ENCODE measurements around the gene TBL3. TPM values are rescaled to one million over a fixed set of nuclear protein-coding genes. Genes with fewer than 3 reads are reported as not detected.
"Not testable (repeated sequence)": the region's sequence is repeated elsewhere in the genome, so short reads cannot be mapped to it uniquely, and the experiment has no call there.

TBL3 gene
- total RNA-seq, 1 donor from 2014 or later = 46.1 TPM

DNA sequence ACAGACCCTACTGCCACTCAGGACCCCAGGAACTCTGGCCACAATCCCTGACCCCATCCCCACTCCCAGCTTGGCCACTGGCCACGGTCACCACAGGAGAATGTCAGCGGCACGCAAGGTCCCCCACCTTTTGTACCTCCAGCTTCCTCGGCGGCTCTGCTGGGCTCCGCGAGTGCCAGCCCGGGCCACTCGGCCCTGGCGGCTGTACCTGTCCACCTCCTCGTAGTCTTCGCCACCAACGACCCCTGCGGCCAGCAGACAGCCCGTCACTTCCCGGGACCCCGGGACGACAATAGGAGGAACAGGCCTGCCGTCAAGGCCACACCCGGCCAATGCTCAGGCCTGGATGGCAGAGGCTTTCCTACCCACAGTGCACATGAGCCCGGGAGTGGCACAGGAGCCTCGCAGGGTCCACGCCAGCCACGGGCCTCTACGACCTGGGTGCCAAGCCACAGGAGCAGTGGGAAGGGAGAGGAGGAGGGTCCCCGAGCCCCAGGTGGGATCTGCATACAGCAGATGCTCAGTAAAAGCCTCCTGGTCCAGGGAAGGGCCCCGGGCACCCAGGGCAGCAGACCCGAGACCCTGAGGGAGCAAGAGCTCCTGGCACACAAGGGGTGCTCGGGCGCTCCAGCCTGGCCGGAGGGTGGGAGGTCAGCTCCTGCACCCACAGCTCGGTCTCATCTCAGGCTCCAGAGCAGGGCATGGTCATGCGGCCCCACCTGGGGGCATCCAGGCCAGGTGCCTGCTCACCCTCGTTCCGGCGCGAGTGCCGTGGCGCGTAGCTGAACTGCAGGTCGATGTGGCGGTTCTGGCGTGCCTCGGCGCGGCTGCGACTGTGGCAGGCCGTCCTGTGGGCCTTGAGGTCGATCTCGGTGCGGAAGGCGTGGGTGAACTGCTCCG is 29.9 kb downstream of the TBL3 start:
- no peak for DNase-seq

DNA sequence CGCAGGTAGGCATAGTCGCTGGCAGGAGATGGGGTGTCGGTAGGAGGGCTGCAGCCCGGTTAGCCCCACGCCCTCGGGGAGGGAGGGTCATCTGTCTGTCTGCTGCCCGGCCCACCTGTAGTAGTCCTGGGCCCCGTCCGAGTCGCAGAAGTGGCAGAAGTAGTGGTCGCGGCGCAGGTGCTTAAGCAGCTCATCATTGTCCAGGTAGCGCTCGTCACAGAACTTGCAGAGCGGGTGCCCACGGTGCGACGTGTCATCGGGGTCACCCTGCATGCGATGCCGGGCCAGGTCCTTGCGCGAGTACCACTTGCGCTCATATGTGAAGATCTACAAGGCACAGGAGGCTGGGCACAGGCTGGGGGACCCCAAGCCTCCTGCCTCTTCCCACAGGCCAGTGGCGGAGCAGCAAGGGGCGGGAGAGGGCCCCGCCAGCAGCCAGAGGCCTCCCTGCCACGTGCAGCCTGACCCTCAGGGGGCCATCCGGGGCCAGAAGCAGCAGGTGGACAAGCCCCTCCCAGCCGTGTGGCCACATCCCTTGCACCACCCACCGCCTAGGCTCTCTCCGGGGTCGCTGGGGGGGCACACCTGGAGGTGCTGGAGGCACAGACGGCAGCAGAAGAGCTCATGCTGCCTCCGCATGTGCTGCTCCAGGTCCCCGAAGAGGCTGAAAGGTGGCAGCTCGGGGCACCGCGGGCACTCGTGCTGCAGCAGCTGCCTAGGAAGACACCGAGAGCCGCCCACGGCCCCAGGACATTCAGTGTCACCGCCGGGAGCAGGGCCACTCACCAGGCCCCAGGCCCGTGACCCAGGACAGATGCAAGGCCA is 30.8 kb downstream of the TBL3 start:
- no peak for DNase-seq

DNA sequence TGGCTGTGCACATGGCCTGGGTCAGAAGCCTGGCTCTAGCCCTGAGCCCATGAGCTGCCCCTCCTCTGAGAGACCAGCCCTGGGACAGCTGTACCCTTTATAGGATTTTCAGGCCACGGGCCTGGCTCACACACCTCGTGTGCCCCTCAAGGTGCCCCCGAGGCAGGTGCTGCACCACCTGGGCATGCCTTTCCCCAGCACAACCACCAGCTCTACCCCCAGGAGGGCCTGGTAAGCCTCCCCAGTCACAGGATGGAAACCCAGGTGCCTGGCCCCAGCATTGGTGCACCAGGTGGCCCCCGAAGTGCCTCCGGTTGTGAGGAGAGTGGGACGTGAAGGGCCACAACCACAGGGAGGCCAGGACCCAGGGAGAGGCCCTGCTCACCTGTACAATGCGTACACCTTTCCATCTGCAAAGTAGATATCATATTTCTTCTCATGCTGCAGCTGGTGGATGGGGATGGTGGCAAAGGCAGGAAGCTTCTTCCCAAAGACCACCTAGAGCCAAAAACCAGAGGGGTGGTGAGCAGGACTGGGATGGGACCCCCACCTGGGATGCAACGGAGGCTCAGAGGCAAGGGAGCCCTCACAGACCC is 31.5 kb downstream of the TBL3 start:
- no peak for DNase-seq

DNA sequence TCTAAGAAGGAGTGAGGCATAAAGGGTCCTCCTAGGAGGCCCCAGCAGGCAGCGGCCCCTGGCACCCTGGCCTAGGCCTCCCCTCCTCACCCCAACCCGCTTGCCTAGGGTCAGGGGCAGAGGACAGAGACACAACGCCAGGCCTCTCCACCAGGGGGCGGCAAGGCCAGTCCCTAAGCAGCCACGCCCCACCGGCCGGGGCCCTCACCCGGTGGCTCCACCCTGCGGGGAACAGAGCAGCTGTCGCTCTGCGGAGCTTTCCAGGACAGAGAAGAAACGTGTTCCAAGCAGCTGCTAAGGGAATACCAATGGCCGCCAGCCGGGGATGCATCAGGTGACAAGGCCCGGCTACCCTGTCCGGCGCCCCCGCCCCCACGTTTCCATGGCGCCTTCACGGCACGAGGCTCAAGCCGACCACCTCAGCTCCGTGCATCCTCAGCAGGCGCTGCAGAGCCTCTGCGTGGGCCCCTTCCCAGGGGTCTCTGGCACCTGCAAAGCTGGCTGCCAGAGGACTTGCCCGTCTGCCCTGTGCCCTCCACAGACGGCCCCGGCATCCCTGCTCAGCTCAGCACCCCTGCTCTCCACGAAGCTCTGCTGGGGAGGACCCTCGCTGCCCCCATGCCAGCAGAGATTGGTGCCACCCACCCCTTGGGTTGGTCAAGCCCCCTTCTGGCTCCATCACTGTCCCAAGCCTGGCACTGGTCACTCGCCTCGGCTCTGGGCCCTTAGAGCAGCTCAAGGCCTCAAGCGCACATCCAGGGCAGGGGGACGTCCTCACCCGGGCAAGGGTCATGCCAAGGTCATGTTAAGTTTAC is 32.2 kb downstream of the TBL3 start:
- peak; percentile 92 for DNase-seq

DNA sequence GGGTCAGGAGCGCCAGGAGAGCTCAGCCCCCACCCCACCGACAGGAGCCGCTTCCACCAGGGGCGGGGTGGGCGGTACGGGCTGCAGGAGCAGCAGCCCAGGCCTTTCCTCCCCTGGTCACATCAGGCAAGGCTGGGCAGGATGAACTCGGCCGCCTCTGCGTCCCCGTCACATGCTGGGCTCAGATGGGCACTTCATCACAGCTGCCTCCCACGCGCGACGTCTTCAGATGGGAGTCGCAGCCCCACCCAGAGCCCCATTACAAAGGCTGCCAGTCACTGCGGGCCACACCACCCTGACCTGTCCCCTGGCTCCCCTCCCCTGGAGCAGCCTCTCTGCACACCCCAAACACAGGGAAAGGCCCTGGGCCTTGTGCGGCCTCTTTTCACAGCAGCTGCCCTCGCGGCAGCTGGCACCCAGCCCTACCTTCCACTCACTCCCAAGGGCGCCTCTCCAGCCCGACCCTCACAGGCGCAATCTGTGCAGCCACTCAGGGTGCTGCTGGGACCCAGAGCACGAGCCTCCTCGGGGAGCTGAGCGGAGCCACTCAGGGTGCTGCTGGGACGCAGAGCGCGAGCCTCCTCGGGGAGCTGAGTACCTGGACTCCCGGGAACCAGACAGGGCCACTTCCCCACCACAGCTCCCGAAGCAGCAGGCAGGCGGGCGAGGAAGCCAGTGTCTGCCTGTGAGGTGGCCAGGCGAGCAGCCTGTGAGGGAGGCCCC is 33.1 kb downstream of the TBL3 start:
- DNase-seq = no peak

DNA sequence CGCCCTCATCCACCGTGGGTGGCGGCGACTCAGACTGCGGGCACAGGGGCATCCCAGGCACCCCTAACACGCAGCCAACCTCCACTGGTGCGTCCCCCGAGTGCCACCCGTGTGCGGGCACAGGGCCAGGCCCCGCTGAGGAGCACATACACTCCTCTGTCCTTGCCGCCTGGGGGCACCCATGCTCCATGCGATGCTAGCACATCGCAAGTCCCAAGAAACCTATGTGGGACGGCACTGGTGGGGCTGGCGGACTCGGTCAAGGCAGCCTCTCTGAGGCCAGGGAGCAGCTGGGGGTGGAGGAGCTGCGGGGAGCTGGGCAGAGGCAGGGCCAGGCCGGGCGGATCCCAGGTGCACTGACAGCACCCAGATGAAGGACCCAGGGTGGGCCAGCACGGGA is 33.8 kb downstream of the TBL3 start:
- peak; percentile 50 for DNase-seq

GRCh38 chr16:2006317-2006716 is 34.5 kb downstream of the TBL3 start:
- no peak for DNase-seq

DNA sequence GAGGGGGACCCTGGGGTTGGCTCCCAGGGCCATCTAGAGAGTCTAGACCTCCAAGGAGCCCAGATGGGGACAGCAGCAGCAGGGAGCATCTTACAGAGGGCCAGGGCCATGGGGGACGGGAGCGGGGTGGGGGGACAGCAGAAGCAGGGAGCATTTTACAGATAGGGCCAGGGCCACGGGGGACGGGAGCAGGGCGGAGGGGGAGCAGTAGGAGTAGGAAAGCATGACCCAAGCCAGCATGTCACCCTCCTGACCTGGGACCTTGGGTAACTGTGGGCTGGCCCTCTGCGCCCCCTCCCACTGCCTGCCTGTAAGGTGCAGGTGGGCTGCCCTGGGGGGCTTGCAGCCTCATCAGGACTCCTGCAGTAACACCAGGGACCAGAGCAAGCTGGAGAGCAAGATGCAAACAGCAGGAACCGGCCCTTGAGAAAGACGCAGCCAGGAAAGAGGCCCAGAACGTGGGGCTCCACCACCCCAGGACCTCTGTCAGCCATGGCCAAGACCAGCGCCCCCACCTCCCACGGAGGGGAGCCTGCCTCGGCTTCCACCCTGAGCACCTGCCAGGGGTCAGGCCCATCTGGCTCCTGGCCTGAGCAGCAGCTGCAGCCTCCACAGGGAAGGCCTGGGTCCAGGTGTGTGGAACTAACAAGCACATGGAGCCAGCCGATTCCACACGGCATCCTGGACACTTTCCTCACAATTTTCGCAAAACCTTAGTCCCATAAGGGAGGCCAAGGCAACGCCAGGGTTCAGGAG is 35.4 kb downstream of the TBL3 start:
- no peak for DNase-seq

DNA sequence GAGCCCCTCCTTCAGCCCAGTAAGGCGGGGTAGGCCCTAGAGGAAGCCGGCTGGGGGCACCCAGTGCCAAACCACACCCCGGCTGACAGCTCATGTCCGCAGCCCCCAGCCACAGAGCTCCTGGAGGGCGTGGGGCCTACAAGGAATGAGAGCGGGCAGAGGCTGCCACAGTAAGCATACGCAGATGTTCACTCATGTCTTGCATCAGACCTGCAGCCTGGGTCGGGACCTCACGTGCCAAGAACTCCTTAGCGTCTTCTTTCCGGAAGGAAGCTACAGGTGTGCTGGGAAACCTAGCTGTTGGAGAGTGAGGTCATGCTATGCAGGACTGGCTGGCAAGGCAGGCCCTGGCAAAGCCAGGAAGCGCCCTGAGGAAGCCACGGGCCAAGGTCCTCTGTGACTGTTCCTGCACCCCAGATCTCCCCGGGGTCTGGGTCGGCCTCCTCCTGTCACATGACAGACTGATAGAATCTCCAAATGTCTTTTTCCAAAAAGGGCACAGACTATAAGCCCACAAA is 36.2 kb downstream of the TBL3 start:
- DNase-seq = peak; percentile 58

DNA sequence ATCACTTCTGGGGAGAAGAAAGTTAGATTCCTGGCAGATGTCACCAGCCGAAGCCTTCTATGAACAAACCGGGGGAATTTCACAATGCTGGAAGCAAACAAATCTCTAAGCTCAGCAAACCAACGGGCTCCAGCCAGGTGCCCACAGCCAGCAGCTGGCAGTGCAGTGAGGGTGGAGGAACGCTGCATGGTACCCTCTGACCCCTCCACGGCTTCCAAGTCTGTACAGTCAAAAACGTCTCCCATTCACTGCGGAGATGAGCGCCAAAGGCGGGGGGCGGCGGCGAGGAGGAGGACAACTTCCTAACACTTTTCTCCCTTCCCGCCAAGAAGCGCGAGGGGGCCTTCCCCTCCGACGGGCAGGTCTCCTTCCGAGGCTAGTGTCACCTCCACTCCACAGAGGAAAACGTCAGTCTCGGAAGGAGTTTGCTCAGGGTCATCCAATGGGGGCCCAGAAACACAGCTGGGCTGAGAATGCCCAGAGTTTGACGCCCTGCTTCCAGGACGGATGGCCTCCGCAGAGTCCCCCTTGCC is 36.8 kb downstream of the TBL3 start:
- DNase-seq = peak; percentile 47

GRCh38 chr16:2009164-2009711 is 37.4 kb downstream of the TBL3 start:
- DNase-seq = peak; percentile 24

GRCh38 chr16:2009791-2010510 is 38.1 kb downstream of the TBL3 start, which contains the start of gene ZNF598:
Gene ZNF598 (minus strand): TSS chr16:2009821.
- peak; percentile 88 for DNase-seq

- DNase-seq = not testable (repeated sequence)
Observed at GRCh38 chr16:2011726-2012125, 39.9 kb downstream of the TBL3 start.

DNA sequence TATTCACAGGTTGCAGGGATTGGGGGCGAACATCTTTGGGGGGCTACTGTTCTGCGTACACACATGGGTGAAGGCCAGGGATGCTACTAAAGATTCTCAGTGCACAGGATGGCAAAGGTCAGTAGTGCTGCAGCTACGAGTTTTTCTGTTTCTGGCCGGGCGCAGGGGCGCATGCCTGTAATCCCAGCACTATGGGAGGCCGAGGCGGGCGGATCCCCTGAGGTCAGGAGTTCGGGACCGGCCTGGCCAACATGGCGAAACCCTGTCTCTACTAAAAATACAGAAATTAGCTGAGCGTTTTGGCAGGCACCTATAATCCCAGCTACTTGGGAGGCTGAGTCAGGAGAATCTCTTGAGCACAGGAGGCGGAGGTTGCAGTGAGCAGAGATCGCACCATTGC is 41.7 kb downstream of the TBL3 start:
- DNase-seq = no peak

DNA sequence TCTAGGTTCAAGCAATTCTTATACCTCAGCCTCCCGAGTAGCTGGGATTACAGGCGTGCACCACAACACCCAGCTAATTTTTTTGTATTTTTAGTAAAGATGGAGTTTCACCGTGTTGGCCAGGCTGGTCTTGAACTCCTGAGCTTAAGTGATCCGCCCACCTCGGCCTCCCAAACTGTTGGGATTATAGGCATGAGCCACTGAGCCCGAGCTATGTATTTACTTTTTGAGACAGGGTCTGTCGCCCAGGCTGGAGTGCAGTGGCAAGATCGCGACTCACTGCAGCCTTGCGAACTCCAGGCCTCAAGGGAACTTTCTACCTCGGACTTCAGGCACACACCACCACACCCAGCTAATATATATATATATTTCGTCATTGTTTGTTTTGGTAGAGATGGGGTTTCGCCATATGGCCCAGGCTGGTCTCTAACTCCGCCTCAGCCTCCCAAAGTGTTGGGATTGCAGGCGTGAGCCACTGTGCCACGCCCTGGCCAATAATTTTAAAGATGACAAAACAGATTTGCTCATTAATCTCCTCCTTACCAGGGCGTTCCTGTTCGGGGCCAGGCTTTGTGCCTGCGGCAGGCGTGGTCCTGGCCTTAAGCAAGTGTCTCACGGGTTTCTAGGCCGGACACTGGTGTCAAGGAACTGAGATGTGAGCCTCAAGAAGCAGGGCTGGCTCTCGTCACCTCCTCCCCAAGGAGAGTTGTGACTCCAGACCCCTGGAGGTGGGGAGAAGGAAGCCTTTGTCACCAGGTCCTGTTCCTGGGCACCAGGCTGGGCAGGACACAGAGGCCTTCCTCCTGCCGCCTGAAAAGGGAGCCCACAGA is 43.5 kb downstream of the TBL3 start:
- DNase-seq = no peak

GRCh38 chr16:2015947-2016208 is 44.0 kb downstream of the TBL3 start:
- DNase-seq = no peak

- DNase-seq = peak; percentile 41
Observed at GRCh38 chr16:2016407-2016922, 44.6 kb downstream of the TBL3 start.

- DNase-seq = no peak
Observed at GRCh38 chr16:2019518-2019920, 47.7 kb downstream of the TBL3 start, which contains the start of gene NPW. Gene NPW (plus strand): TSS chr16:2019785.
